Fibroblast of lung (primary cell): ENCODE results near the gene ARHGEF11.

Experiments used
- CTCF ChIP-seq, 2 donors: IDR thresholded peaks in 1 of 2; conservative IDR thresholded peaks in 1 of 2; 1 replicate in 1 of 2; 2 replicates in 1 of 2; pipeline ENCODE4 v1.5.1; 2011 to 2012; ENCODE audit warnings: low read length in 2 of 2, control low read depth in 1 of 2, inconsistent platforms in 1 of 2, low read depth in 1 of 2, mild to moderate bottlenecking in 1 of 2
- EZH2 ChIP-seq: IDR thresholded peaks from 2 replicates; pipeline ENCODE4 v1.5.1; 2012; ENCODE audit warnings: low read length, control low read depth, mild to moderate bottlenecking; ENCODE audit errors: missing control alignments

DNA sequence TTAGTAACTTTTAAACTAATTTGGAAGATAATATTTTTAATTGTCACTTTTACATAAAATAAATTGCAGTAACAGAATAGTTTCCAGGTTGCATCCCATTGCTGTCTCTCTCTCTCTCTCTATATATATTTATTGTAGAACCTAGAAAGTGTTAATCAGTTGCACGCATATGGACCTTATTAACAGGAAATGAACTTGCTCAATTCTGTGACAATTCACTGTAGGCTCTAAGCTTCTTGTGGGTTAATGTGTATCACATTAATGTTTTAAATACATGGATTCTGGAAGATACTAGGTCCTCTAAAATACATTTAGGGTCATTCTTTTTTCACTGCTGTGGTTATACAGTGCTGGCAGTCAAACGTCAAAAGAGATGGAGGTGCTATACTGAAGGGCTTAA is 92.0 kb downstream of the ARHGEF11 start:
- TF ChIP-seq CTCF (conservative IDR thresholded peaks at IDR 0.05 in 1 of 2, IDR thresholded peaks at IDR 0.05 in 1 of 2; ENCODE audit: low read depth in 1 of 2, low read length in 2 of 2) (no peak), EZH2 (no peak)
